PC-9 (cell line): ENCODE measurements around the gene VAT1L. TPM values are rescaled to one million over a fixed set of nuclear protein-coding genes. Genes with fewer than 3 reads are reported as not detected.

Experiments
- BruUV-seq: library from RNA; stranded (reverse); fragments of 400-500 nt; replicated peaks from 2 replicates; lab custom pipeline; 2021; lab: Mats Ljungman, UMichigan
- CTCF ChIA-PET: fragments of 300-600 bp; sonication (Branson Sonifier 250); formaldehyde crosslinking; loops from one replicate; lab custom pipeline; 2022; ENCODE audit warnings: antibody characterized with exemption; lab: Charles Lee
- POLR2A ChIA-PET: fragments of 300-600 bp; sonication (Branson Sonifier 250); formaldehyde crosslinking; loops from one replicate; lab custom pipeline; 2022; ENCODE audit warnings: antibody characterized with exemption; ENCODE audit not compliant: unreplicated experiment; lab: Charles Lee
- DNase-seq, 2 experiments: peaks; one replicate each; pipeline versions ENCODE4 v3.0.0 to v3.0.0-alpha.2; 2015 to 2022; ENCODE audit warnings: mixed read lengths in 1 of 2
- H2AFZ ChIP-seq: fragments of 200-600 bp; sonication (generic); 2 replicates; pipeline ENCODE4 v1.8.1; 2017; ENCODE audit warnings: antibody characterized with exemption
- H3F3A ChIP-seq: fragments of 200-600 bp; sonication (generic); 2 replicates; pipeline ENCODE4 v1.8.1; 2017; ENCODE audit warnings: antibody characterized with exemption, mild to moderate bottlenecking, low read depth; ENCODE audit not compliant: insufficient read depth
- H3K27ac ChIP-seq: fragments of 200-600 bp; sonication (generic); 2 replicates; pipeline ENCODE4 v1.6.1; 2016; ENCODE audit warnings: mixed run types
- H3K27me3 ChIP-seq: fragments of 200-600 bp; sonication (generic); 2 replicates; pipeline ENCODE4 v1.6.1; 2016; ENCODE audit warnings: low read depth, mixed run types; ENCODE audit not compliant: insufficient read depth
- H3K36me3 ChIP-seq: fragments of 200-600 bp; sonication (generic); 2 replicates; pipeline ENCODE4 v1.6.1; 2016; ENCODE audit warnings: low read depth, mixed run types
- H3K4me1 ChIP-seq: fragments of 200-600 bp; sonication (generic); replicated peaks from 2 replicates; pipeline ENCODE4 v1.6.1; 2016; ENCODE audit warnings: mixed run types; ENCODE audit not compliant: insufficient read depth
- H3K4me2 ChIP-seq: fragments of 200-600 bp; sonication (generic); 2 replicates; pipeline ENCODE4 v1.6.1; 2017; ENCODE audit warnings: mixed run types
- H3K4me3 ChIP-seq: fragments of 200-600 bp; sonication (generic); 2 replicates; pipeline ENCODE4 v1.6.1; 2016; ENCODE audit warnings: mixed run types
- H3K79me2 ChIP-seq: fragments of 200-600 bp; sonication (generic); 2 replicates; pipeline ENCODE4 v1.6.1; 2017; ENCODE audit warnings: low read depth, mixed run types
- H3K9me2 ChIP-seq: fragments of 200-600 bp; sonication (generic); 2 replicates; pipeline ENCODE4 v1.8.1; 2017; ENCODE audit warnings: mild to moderate bottlenecking; ENCODE audit not compliant: insufficient read depth
- H3K9me3 ChIP-seq: fragments of 200-600 bp; sonication (generic); 2 replicates; pipeline ENCODE4 v1.8.1; 2016; ENCODE audit warnings: low read depth; ENCODE audit not compliant: insufficient read depth
- H4K20me1 ChIP-seq: fragments of 200-600 bp; sonication (generic); 2 replicates; pipeline ENCODE4 v1.8.1; 2017; ENCODE audit not compliant: insufficient read depth
- EZH2 ChIP-seq: fragments of 200-600 bp; sonication (generic); IDR thresholded peaks from 2 replicates; pipeline ENCODE4 v1.8.0; 2017; ENCODE audit warnings: antibody characterized with exemption, low read depth
- intact Hi-C: fragments of 100-400 bp; cut with micrococcal nuclease; formaldehyde crosslinking; loops from one replicate; pipeline ENCODE4 v1.10.0; 2022; ENCODE audit not compliant: unreplicated experiment
- total RNA-seq: library from RNA; stranded (reverse); gene quantifications from 2 replicates; pipeline ENCODE4 v1.2.3, GENCODE V29; 2021
- TF ChIP-seq, protein P1 (sequence below): fragments of 200-600 bp; sonication (generic); conservative IDR thresholded peaks from 2 replicates; pipeline ENCODE4 v1.6.1; 2017; ENCODE audit warnings: mixed run types, antibody characterized with exemption, mild to moderate bottlenecking, moderate library complexity

The VAT1L gene
- total RNA-seq, 1 experiment from 2014 or later: not detected

DNA sequence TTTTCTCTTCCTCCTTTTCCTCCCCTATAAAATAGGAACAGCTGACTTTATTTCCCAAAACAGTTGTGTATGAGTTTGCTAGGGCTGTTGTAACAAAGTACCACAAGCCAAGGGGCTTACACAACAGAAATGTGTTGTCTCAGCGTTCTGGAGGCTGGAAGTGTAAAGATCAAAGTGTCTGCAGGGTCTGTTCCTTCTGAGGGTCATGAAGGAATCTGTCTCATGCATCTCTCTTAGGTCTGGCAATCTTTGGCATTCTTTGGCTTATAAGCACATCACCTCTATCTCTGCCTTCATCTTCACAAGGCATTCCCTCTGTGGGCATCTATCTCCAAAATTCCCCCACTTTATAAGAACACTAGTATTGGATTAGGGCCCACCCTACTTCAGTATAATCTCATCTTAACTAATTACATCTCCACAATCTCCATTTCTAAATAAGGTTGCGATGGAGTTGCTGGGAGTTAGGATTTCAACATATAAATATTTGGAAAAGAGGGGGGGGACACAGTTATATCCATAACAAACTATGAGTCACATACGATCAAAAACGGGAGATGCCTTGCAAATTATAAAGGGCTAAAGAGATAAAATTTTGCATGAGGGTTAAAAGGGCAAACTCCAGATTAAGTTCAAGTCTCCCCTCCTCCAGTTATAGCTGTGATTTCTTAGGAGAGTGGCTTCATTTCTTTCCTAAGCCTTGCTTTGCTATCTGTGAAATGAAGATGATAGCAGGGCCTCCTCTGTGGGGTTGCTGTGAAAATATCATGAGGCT is 109.7 kb downstream of the VAT1L start:
- BruUV-seq: no TSS peak
- TF ChIP-seq, protein P1, sequence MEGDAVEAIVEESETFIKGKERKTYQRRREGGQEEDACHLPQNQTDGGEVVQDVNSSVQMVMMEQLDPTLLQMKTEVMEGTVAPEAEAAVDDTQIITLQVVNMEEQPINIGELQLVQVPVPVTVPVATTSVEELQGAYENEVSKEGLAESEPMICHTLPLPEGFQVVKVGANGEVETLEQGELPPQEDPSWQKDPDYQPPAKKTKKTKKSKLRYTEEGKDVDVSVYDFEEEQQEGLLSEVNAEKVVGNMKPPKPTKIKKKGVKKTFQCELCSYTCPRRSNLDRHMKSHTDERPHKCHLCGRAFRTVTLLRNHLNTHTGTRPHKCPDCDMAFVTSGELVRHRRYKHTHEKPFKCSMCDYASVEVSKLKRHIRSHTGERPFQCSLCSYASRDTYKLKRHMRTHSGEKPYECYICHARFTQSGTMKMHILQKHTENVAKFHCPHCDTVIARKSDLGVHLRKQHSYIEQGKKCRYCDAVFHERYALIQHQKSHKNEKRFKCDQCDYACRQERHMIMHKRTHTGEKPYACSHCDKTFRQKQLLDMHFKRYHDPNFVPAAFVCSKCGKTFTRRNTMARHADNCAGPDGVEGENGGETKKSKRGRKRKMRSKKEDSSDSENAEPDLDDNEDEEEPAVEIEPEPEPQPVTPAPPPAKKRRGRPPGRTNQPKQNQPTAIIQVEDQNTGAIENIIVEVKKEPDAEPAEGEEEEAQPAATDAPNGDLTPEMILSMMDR: no peak
- TF ChIP-seq EZH2: no peak
- Histone ChIP-seq H3K9me3 (no peaks in the 10 kb centered on the region), H2AFZ (no peak overlapping the region), H4K20me1 (no peaks in the 10 kb centered on the region), H3K79me2 (no peaks in the 10 kb centered on the region), H3F3A (no peaks in the 10 kb centered on the region), H3K27ac (no peak overlapping the region), H3K4me3 (no peak overlapping the region), H3K4me2 (no peak overlapping the region), H3K9me2 (no peaks in the 10 kb centered on the region), H3K36me3 (no peaks in the 10 kb centered on the region), H3K27me3 (peaks cover 6% of the 10 kb centered on the region; the same call in 1 of the 2 replicates), H3K4me1 (no peaks in the 10 kb centered on the region)
- intact Hi-C loops: no loop called here
- DNase-seq: no peak
- POLR2A ChIA-PET: no interaction called here
- CTCF ChIA-PET: no interaction called here

DNA sequence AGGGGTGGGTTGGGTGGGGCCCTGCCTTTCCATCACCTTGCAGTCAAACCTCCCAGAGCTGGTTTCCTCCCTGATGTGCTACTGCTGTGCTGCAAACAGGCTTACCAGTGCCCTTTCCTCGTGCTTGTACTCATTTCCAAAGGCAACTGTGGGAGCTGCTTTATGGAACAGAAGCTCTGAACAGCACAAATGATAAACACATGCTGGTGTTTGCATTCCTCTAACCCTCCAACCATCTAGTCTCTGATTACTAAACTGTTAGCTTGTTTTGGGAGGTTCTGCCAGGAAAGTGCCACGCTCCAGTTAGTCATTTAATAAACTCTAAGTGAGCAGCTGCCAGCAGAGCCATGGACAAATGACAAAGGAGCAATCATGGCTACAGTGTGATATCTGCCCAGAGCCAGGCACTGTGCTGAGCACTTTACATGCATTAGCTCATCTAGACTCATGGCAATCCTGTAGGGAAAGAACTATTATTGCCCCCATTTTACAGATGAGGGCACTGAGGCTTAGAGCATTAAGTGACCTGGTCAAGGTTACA is 110.4 kb downstream of the VAT1L start:
- H3K4me2 ChIP-seq: no peak overlapping the region
- no peaks in the 10 kb centered on the region for H3K9me3 ChIP-seq
- BruUV-seq: no TSS peak
- no peak overlapping the region for H3K4me3 ChIP-seq
- H3F3A ChIP-seq: no peaks in the 10 kb centered on the region
- H3K79me2 ChIP-seq: no peaks in the 10 kb centered on the region
- DNase-seq: no peak
- H3K27ac ChIP-seq: no peak overlapping the region
- H3K9me2 ChIP-seq: no peaks in the 10 kb centered on the region
- no peaks in the 10 kb centered on the region for H4K20me1 ChIP-seq
- POLR2A ChIA-PET: no interaction called here
- H3K4me1 ChIP-seq: no peaks in the 10 kb centered on the region
- no peak overlapping the region for H2AFZ ChIP-seq
- TF ChIP-seq, protein P1: no peak
- TF ChIP-seq EZH2: no peak
- CTCF ChIA-PET: no interaction called here
- H3K27me3 ChIP-seq: peaks cover 6% of the 10 kb centered on the region; the same call in 1 of the 2 replicates
- H3K36me3 ChIP-seq: no peaks in the 10 kb centered on the region
- intact Hi-C loops: no loop called here

DNA sequence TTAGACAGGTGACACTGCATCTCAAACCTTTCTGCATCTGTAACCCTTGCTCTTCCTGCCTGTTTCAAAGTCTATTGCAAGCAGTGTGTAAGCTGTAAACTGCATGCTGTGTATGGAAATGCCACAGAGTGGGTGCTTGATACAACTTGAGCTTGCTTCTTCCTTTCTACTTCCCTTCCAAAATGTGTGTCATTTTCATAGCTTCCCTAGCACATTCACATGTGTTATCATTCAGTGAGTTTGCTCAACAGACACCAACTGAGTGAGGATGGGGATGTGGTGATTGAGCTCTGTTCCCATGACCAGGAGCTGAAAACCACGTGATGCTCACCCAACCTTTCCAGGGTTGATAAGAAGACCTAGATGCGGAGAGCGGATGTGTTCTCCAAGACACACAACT is 111.1 kb downstream of the VAT1L start:
- intact Hi-C loops: no loop called here
- H3F3A ChIP-seq: no peaks in the 10 kb centered on the region
- H2AFZ ChIP-seq: no peak overlapping the region
- H3K9me2 ChIP-seq: no peaks in the 10 kb centered on the region
- ChIA-PET POLR2A (no interaction called here), CTCF (no interaction called here)
- H4K20me1 ChIP-seq: no peaks in the 10 kb centered on the region
- H3K4me1 ChIP-seq: no peaks in the 10 kb centered on the region
- BruUV-seq: no TSS peak
- no peaks in the 10 kb centered on the region for H3K9me3 ChIP-seq
- peaks cover 6% of the 10 kb centered on the region; the same call in 1 of the 2 replicates for H3K27me3 ChIP-seq
- H3K27ac ChIP-seq: no peak overlapping the region
- no peak overlapping the region for H3K4me3 ChIP-seq
- no peaks in the 10 kb centered on the region for H3K36me3 ChIP-seq
- H3K4me2 ChIP-seq: no peak overlapping the region
- no peaks in the 10 kb centered on the region for H3K79me2 ChIP-seq
- no peak for DNase-seq
- TF ChIP-seq EZH2: no peak
- TF ChIP-seq, protein P1: no peak
